K562 (cell line): ENCODE data around the gene DPEP2. TPM values are rescaled to one million over a fixed set of nuclear protein-coding genes. Genes with fewer than 3 reads are reported as not detected.

Experiments
- CBX1 ChIP-seq: sonication (generic); IDR thresholded peaks from 2 replicates; pipeline ENCODE4 v1.6.1; 2016; ENCODE audit warnings: antibody characterized with exemption, low read depth, mild to moderate bottlenecking
- E2F3 ChIP-seq: fragments of 250-450 bp; sonication (Bioruptor Pico); IDR thresholded peaks from 2 replicates; pipeline ENCODE4 v1.4.0; 2020; ENCODE audit warnings: mild to moderate bottlenecking
- HNRNPL ChIP-seq: fragments of 200-400 bp; formaldehyde crosslinking; IDR thresholded peaks from 2 replicates; pipeline ENCODE4 v1.6.1; 2017; ENCODE audit warnings: low read depth, mild to moderate bottlenecking, low read length
- HNRNPLL ChIP-seq: fragments of 200-400 bp; formaldehyde crosslinking; IDR thresholded peaks from 2 replicates; pipeline ENCODE4 v1.6.1; 2017; ENCODE audit warnings: low read length, low read depth, mild to moderate bottlenecking; ENCODE audit not compliant: poor library complexity, severe bottlenecking
- LEF1 ChIP-seq: fragments of 450-650 bp; IDR thresholded peaks from 2 replicates; pipeline ENCODE4 v1.6.1; 2016; ENCODE audit warnings: mild to moderate bottlenecking
- MBD1 ChIP-seq: fragments of 250-450 bp; sonication (Bioruptor Pico); IDR thresholded peaks from 2 replicates; pipeline ENCODE4 v1.8.0; 2022; ENCODE audit warnings: inconsistent platforms
- NR2C2 ChIP-seq, 2 experiments: fragments of 200-800 bp in 1 of 2; sonication (Bioruptor generic) in 1 of 2; sonication (generic) in 1 of 2; formaldehyde crosslinking in 1 of 2; IDR thresholded peaks; 2 replicates each; pipeline versions ENCODE4 v1.6.1 to v1.8.0; 2016 to 2022; ENCODE audit warnings: mild to moderate bottlenecking in 1 of 2, missing compliant biosample characterization in 1 of 2, missing genetic modification characterization in 1 of 2, missing genetic modification reagents in 1 of 2
- PCBP1 ChIP-seq: fragments of 200-400 bp; formaldehyde crosslinking; IDR thresholded peaks from 2 replicates; pipeline ENCODE4 v1.6.1; 2018; ENCODE audit warnings: mild to moderate bottlenecking, low read depth, low read length; ENCODE audit not compliant: poor library complexity, severe bottlenecking
- PKNOX1 ChIP-seq: fragments of 450-650 bp; IDR thresholded peaks from 2 replicates; pipeline ENCODE4 v1.6.1; 2016
- RBBP5 ChIP-seq: fragments of 200-600 bp; sonication (generic); IDR thresholded peaks from 2 replicates; pipeline ENCODE4 v1.6.1; 2012; ENCODE audit warnings: borderline replicate concordance, mild to moderate bottlenecking, low read length, control low read depth, inconsistent platforms; ENCODE audit not compliant: insufficient read depth, poor library complexity, severe bottlenecking
- RBM39 ChIP-seq: fragments of 200-400 bp; formaldehyde crosslinking; optimal IDR thresholded peaks from 2 replicates; pipeline ENCODE3; 2018; ENCODE audit warnings: low read depth, low read length
- RNF2 ChIP-seq: sonication (generic); IDR thresholded peaks from 2 replicates; pipeline ENCODE4 v1.6.1; 2016
- SRF ChIP-seq, 2 experiments: fragments of 250-450, 450-650 bp in 1 of 2; sonication (Bioruptor Pico) in 1 of 2; sonication (generic) in 1 of 2; formaldehyde crosslinking; IDR thresholded peaks; 2 replicates each; pipeline versions ENCODE4 v1.5.0 to v1.5.1; 2020 to 2022; ENCODE audit warnings: mild to moderate bottlenecking in 1 of 2, missing genetic modification reagents in 1 of 2
- STAG1 ChIP-seq: sonication (generic); formaldehyde crosslinking; IDR thresholded peaks from 2 replicates; pipeline ENCODE4 v1.5.0; 2020; ENCODE audit warnings: missing genetic modification reagents, borderline replicate concordance
- STAT6 ChIP-seq: sonication (generic); formaldehyde crosslinking; IDR thresholded peaks from 2 replicates; pipeline ENCODE4 v1.8.1; 2023; ENCODE audit warnings: mild to moderate bottlenecking, missing genetic modification reagents
- ZBED1 ChIP-seq: IDR thresholded peaks from 2 replicates; pipeline ENCODE4 v1.6.1; 2014
- ZNF165 ChIP-seq: fragments of 250-450 bp; sonication (Bioruptor Pico); IDR thresholded peaks from 2 replicates; pipeline ENCODE4 v1.4.0; 2020; ENCODE audit warnings: borderline replicate concordance
- ZNF444 ChIP-seq: fragments of 250-450 bp; sonication (Bioruptor Pico); IDR thresholded peaks from 2 replicates; pipeline ENCODE4 v1.4.0; 2020; ENCODE audit warnings: mild to moderate bottlenecking, moderate library complexity
- ZNF586 ChIP-seq: fragments of 450-650 bp; formaldehyde crosslinking; conservative IDR thresholded peaks from 2 replicates; pipeline ENCODE4 v1.4.0; 2020; ENCODE audit warnings: mild to moderate bottlenecking, moderate library complexity
- ZNF695 ChIP-seq: fragments of 450-650 bp; formaldehyde crosslinking; IDR thresholded peaks from 2 replicates; pipeline ENCODE4 v1.4.0; 2020; ENCODE audit warnings: mild to moderate bottlenecking, moderate library complexity
- ZNF764 ChIP-seq: fragments of 250-450 bp; sonication (Bioruptor Pico); IDR thresholded peaks from 2 replicates; pipeline ENCODE4 v1.4.0; 2020; ENCODE audit warnings: low read depth, mild to moderate bottlenecking, moderate library complexity
- ZNF77 ChIP-seq: fragments of 250-450 bp; sonication (Bioruptor Pico); IDR thresholded peaks from 2 replicates; pipeline ENCODE4 v1.5.0; 2020
- ZNF785 ChIP-seq: fragments of 250-450 bp; sonication (Bioruptor Pico); IDR thresholded peaks from 2 replicates; pipeline ENCODE4 v1.4.0; 2020; ENCODE audit warnings: mild to moderate bottlenecking
- polyA plus RNA-seq, 8 experiments: library from polyadenylated mRNA; depleted of rRNA in 4 of 8; stranded (reverse) in 5 of 8; unstranded in 3 of 8; fragments of >200 nt; fragmentation: Nextera tagmentation in 2 of 8; fragmentation: Illumina TruSeq in 1 of 8; extraction: Ambion mirVana in 2 of 8; extraction: Trizol in 1 of 8; gene quantifications; 2 replicates each; pipeline versions ENCODE4 v1.2.1 to v1.2.3, GENCODE V29; 2011 to 2014; ENCODE audit warnings: inconsistent platforms in 1 of 8, missing spikeins in 1 of 8
- total RNA-seq, 7 experiments: library from RNA; depleted of rRNA in 6 of 7; stranded (reverse); fragments of >200 nt in 6 of 7; fragmentation: Illumina TruSeq in 2 of 7; extraction: Trizol in 2 of 7; gene quantifications; 2 replicates each; pipeline versions ENCODE4 v1.2.1 to v1.2.3, GENCODE V29; 2011 to 2021; ENCODE audit warnings: low replicate concordance in 1 of 7

The DPEP2 gene
- total and polyA plus RNA-seq, 9 of the 15 experiments (the other 6 are each of a cell fraction or from before 2014, with no cell fraction given), result 0.14 to 1.2 (median 0.38) TPM

GRCh38 chr16:67993207-67994039 is 5.9 kb downstream of the DPEP2 start (continued):
- TF ChIP-seq MBD1 (CRISPR knock-in tag) (no peak), SRF (CRISPR knock-in tag; IDR thresholded peaks at IDR 0.05) (peak in 1 of 2 experiments; percentile 80; a peak in 2 of 4 replicates), RNF2 (peak; percentile 66), RBM39 (peak; percentile 69), HNRNPL (0 out of 2 replicates have a peak, but pooled peaks have one; percentile 67), ZNF444 (CRISPR knock-in tag) (no peak), HNRNPLL (peak; percentile 25), ZBED1 (no peak), E2F3 (CRISPR knock-in tag) (0 out of 2 replicates have a peak, but pooled peaks have one; percentile 54), LEF1 (no peak; the same call in 1 of the 2 replicates), ZNF586 (CRISPR knock-in tag) (no peak; the same call in 1 of the 2 replicates), ZNF695 (CRISPR knock-in tag) (no peak), CBX1 (peak; percentile 21; the same call in 1 of the 2 replicates), ZNF785 (CRISPR knock-in tag) (no peak), ZNF764 (CRISPR knock-in tag) (no peak), RBBP5 (peak; percentile 29), NR2C2 (CRISPR knock-in tag; IDR thresholded peaks at IDR 0.05) (0 out of 2 replicates have a peak, but pooled peaks have one; percentile 30), NR2C2 (tag; IDR thresholded peaks at IDR 0.05) (peak; percentile 56), STAT6 (CRISPR knock-in tag) (0 out of 2 replicates have a peak, but pooled peaks have one; percentile 25), PKNOX1 (peak; percentile 25; the same call in 1 of the 2 replicates), ZNF165 (CRISPR knock-in tag) (no peak), PCBP1 (no peak), STAG1 (0 out of 2 replicates have a peak, but pooled peaks have one; percentile 2), ZNF77 (CRISPR knock-in tag) (no peak)
